Neuron (in vitro differentiated cells): ENCODE data around the gene VMO1.
A peak's percentile ranks its signal among the peaks of the same experiment; 100 is the strongest.

Experiments used
- H2AFZ ChIP-seq: one replicate; pipeline ENCODE4 v1.6.1; 2013; ENCODE audit warnings: low read depth, mild to moderate bottlenecking, inconsistent platforms, low read length, moderate library complexity
- H3K27me3 ChIP-seq: one replicate; pipeline ENCODE4 v1.6.1; 2013; ENCODE audit warnings: low read length; ENCODE audit not compliant: insufficient read depth
- H3K36me3 ChIP-seq: one replicate; pipeline ENCODE4 v1.6.1; 2013; ENCODE audit warnings: low read length; ENCODE audit not compliant: insufficient read depth
- H3K4me1 ChIP-seq: one replicate; pipeline ENCODE4 v1.6.1; 2013; ENCODE audit warnings: low read length; ENCODE audit not compliant: insufficient read depth
- H3K4me3 ChIP-seq: 2 replicates; pipeline ENCODE4 v1.5.1; 2013; ENCODE audit warnings: mild to moderate bottlenecking, low read length, moderate library complexity
- H3K9me3 ChIP-seq: one replicate; pipeline ENCODE4 v1.6.1; 2013; ENCODE audit warnings: low read length

The VMO1 gene

DNA sequence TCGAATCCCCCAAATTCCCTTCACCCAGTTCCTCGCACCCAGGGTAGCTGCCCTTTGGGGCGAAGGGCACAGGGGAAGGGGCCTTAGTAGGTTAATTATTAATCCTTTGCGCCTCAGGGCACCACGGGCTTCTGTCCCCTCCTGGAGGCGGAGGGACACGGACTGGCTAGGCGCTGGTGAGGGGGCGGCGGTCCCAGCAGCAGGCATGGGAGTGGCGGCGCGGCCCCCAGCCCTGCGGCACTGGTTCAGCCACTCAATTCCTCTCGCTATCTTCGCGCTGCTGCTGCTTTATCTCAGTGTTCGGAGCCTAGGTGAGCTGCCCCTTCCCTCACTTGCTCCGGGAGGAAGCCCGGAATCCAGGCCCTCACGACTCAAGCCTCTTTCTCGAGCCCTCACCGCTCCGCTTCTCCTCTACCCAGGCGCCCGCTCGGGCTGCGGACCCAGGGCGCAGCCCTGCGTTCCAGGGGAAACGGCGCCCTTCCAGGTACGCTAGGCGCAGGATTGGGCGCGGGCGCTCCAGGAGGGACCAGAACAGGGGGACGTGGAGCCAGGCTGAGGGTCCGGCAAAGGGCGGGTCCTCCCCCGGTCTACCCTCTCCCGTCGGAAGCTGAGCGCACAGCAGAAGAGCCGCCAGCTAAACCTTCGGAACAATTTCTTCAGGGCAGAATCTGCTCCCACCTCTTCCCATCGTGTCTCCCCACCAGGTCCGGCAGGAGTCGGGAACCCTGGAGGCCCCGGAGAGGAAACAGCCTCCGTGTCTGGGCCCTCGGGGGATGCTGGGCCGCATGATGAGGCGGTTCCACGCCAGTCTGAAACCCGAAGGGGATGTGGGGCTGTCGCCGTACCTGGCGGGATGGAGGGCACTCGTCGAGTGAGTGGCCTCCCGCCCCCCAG is 2.9 kb upstream of the VMO1 start, which contains the start of gene GLTPD2:
TSS of gene GLTPD2 (plus strand) at position 158 of the 894 bp plus-strand sequence. CDS start at position 206, 48 bp downstream.
- Histone ChIP-seq H2AFZ (peak within 1 kb of the TSS; percentile 51), H3K4me3 (peak within 1 kb of the TSS; percentile 50), H3K4me1 (peaks cover 4% of the 10 kb centered on the region), H3K9me3 (no peaks in the 10 kb centered on the region), H3K27me3 (no peaks in the 10 kb centered on the region), H3K36me3 (no peaks in the 10 kb centered on the region)

- H3K4me3 ChIP-seq = no peak overlapping the region
Observed at GRCh38 chr17:4788159-4788806, 2.1 kb upstream of the VMO1 start.

GRCh38 chr17:4786516-4786915 is 352 bp upstream of the VMO1 start:
- no peak overlapping the region for H2AFZ ChIP-seq
- no peak overlapping the region for H3K4me3 ChIP-seq
- H3K36me3 ChIP-seq = no peaks in the 10 kb centered on the region
- no peaks in the 10 kb centered on the region for H3K9me3 ChIP-seq
- H3K27me3 ChIP-seq = no peaks in the 10 kb centered on the region
- peaks cover 4% of the 10 kb centered on the region for H3K4me1 ChIP-seq

More at GRCh38 chr17:4788159-4788806, 2.1 kb upstream of the VMO1 start:
- H3K27me3 ChIP-seq = no peaks in the 10 kb centered on the region
- H2AFZ ChIP-seq = no peak overlapping the region
- H3K4me1 ChIP-seq = peaks cover 4% of the 10 kb centered on the region
- no peaks in the 10 kb centered on the region for H3K9me3 ChIP-seq
- no peaks in the 10 kb centered on the region for H3K36me3 ChIP-seq

- H3K4me3 ChIP-seq = no peak overlapping the region
- no peaks in the 10 kb centered on the region for H3K27me3 ChIP-seq
- H2AFZ ChIP-seq = no peak overlapping the region
- peaks cover 4% of the 10 kb centered on the region for H3K4me1 ChIP-seq
- no peaks in the 10 kb centered on the region for H3K9me3 ChIP-seq
- no peaks in the 10 kb centered on the region for H3K36me3 ChIP-seq
Observed at GRCh38 chr17:4785311-4786105, 656 bp downstream of the VMO1 start.

DNA sequence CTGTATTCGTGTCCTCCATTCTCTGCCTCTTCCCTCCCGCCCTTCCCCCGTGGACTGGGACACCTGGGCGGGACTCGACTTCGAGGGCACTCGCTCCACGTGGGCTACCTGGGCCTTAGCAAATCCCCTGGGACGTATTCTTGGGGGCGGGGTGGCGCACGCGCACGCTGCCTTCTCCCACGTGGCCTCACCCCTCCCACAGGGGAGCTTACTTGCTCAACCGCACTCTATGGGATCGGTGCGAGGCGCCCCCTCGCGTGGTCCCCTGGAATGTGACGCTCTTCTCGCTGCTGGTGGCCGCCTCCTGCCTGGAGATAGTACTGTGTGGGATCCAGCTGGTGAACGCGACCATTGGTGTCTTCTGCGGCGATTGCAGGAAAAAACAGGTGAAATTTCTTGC is 3.5 kb downstream of the VMO1 start:
- Histone ChIP-seq H3K4me3 (no peak overlapping the region), H3K36me3 (no peaks in the 10 kb centered on the region), H2AFZ (no peak overlapping the region), H3K27me3 (peaks cover 3% of the 10 kb centered on the region), H3K9me3 (no peaks in the 10 kb centered on the region), H3K4me1 (no peaks in the 10 kb centered on the region)

DNA sequence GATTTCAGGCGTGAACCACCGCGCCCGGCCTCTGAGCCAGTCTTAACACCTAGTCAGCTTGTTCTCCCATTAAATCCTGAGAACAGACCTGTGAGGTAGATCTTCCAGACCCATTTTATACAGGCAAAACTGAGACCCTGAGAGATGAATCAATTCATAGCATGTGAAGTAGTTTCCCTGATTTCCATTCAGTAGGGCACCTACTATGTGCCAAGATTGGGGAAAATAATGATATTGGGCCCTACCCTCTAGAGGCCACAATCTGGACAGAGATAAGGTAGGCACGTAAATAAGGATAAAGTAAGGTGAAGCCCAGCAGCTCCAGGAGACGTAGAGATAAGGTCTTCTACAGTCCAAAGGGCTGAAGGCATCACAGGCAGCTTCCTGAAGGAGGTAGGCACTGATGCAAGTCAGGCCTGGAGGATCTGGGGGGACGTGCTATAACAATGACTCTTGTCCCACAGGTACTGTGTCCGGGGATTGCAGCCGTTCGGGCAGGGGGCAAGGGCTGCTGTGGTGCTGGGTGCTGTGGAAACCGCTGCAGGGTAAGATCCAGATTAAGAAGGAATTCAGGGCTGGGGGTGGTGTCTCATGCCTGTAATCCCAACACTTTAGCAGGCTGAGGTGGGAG is 5.7 kb downstream of the VMO1 start:
- Histone ChIP-seq H3K9me3 (no peaks in the 10 kb centered on the region), H2AFZ (no peak overlapping the region), H3K4me1 (no peaks in the 10 kb centered on the region), H3K4me3 (no peak overlapping the region), H3K36me3 (no peaks in the 10 kb centered on the region), H3K27me3 (peaks cover 3% of the 10 kb centered on the region)

DNA sequence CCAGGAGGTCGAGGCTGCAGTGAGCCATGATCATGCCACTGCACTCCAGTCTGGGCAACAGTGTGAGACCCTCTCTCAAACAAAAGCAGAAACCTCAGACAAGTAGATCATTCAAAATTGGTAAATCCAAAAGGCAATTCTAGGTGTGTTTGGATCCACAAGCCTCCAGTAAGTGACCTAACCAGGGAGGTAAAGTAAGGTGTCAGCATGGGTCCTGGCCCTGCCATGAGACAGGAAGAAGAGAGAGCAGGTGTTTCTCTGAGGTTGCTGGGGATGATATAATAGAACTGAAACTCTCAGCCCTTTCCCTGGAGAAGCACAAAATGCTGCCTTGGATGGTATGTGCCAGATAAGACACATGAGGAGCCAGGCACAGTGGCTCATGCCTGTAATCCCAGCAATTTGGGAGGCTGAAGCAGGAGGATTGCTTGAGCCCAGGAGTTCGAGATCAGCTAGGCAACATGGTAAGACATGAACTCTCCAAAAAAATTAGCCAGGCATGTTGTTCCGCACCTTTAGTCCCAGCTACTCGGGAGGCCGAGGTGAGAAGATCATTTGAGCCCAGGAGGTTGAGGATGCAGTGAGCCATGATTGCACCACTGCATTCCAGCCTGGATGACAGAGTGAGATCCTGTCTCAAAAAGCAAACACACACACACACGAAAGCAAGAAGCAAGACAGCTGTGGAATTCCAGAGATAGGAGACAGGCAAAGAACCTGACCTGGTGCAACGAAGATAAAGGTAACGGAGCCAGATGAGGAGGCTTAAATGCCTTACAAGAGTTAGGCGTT is 8.0 kb downstream of the VMO1 start:
- peaks cover 7% of the 10 kb centered on the region for H3K27me3 ChIP-seq
- no peak overlapping the region for H3K4me3 ChIP-seq
- H2AFZ ChIP-seq = no peak overlapping the region
- H3K9me3 ChIP-seq = no peaks in the 10 kb centered on the region
- no peaks in the 10 kb centered on the region for H3K36me3 ChIP-seq
- no peaks in the 10 kb centered on the region for H3K4me1 ChIP-seq

DNA sequence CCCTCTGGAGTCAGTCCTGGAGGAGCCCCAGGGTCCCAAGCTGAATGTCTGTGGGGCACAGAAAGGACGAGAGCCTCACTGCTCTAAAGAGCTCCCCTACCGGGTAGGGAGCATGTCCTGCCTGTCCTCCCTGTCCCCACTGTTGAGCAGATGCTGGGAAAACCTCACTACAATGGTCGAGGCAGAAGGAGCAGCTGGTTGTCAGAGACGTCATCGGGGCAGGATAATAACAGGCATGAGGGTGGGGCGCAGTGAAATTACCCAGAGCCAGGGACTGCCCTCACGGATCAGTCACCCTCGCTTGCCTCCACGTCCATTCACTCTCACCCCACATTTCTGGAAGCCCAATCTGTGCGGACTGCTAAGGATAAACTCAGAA is 13.9 kb downstream of the VMO1 start:
- Histone ChIP-seq H3K4me1 (no peaks in the 10 kb centered on the region), H3K9me3 (no peaks in the 10 kb centered on the region), H3K36me3 (no peaks in the 10 kb centered on the region), H3K27me3 (peaks cover 4% of the 10 kb centered on the region), H3K4me3 (no peak overlapping the region), H2AFZ (no peak overlapping the region)

DNA sequence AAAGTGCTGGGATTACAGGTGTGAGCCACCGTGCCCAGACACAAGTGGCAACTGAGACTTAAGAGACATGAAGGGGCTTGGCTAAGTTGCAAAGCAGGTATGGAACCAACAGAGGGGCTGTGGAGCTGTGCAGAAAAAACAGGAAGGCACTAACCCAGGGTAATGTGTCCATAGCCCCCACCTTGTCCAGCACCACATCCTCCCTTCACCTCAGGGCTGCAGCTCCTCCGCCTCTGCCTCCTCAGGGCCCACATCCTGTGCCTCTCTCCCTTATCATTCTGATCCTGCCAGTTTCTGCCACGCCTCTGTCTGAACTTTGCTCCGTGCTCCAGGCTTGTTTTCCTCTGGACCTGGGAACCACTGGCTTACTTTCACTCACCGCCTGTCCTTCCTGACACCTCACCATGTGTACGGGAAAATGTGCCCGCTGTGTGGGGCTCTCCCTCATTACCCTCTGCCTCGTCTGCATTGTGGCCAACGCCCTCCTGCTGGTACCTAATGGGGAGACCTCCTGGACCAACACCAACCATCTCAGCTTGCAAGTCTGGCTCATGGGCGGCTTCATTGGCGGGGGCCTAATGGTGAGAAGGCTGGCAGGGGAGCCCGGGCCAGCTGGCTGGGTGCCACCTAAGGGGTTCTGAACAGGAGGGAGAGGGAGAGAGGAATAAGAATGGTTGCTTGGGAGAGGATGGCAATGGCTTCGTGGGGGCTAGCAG is 14.5 kb downstream of the VMO1 start, which contains the start of gene TM4SF5:
TSS of gene TM4SF5 (plus strand) at position 368 of the 716 bp plus-strand sequence. CDS start at position 405, 37 bp downstream.
- H3K4me3 ChIP-seq = no peak within 1 kb of the TSS
- H2AFZ ChIP-seq = no peak within 1 kb of the TSS
- H3K9me3 ChIP-seq = no peaks in the 10 kb centered on the region
- peaks cover 4% of the 10 kb centered on the region for H3K27me3 ChIP-seq
- H3K4me1 ChIP-seq = no peaks in the 10 kb centered on the region
- no peaks in the 10 kb centered on the region for H3K36me3 ChIP-seq

GRCh38 chr17:4769628-4770027 is 16.5 kb downstream of the VMO1 start:
- H3K9me3 ChIP-seq = no peaks in the 10 kb centered on the region

DNA sequence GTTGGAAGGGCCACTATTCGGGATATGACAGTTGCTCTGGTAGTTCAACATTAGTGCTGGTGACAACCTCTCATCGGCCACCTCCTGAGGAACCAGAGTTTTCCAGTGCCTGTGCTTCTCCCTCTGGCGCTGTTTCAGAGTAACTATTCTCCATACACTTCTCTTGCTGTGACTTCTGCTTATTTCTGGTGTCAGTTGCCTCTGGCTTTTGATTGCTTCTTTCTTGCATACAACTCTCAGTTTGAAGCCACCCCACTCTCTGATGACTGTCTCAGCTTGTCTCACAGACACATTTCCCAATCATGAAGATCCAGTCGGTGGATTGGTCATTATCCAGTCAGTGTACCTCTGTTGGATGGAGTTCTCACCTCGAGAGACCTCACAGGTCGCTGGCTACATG is 17.9 kb downstream of the VMO1 start:
- Histone ChIP-seq H3K27me3 (peaks cover 6% of the 10 kb centered on the region), H2AFZ (no peak overlapping the region), H3K4me3 (no peak overlapping the region), H3K9me3 (no peaks in the 10 kb centered on the region), H3K4me1 (no peaks in the 10 kb centered on the region), H3K36me3 (no peaks in the 10 kb centered on the region)

More at GRCh38 chr17:4769628-4770027, 16.5 kb downstream of the VMO1 start:
- H3K4me1 ChIP-seq = no peaks in the 10 kb centered on the region
- H2AFZ ChIP-seq = no peak overlapping the region
- peaks cover 6% of the 10 kb centered on the region for H3K27me3 ChIP-seq
- H3K36me3 ChIP-seq = no peaks in the 10 kb centered on the region
- H3K4me3 ChIP-seq = no peak overlapping the region
